NB4 (cell line): ENCODE results near the gene ZNF579.

Source experiments
- DNase-seq: peaks from one replicate; pipeline ENCODE4 v3.0.0; 2010; ENCODE audit warnings: low read depth
- H3K4me3 ChIP-seq: one replicate; pipeline ENCODE4 v1.5.1; 2011; ENCODE audit warnings: mild to moderate bottlenecking, low read depth, low read length, moderate library complexity
- CTCF ChIP-seq: IDR thresholded peaks from one replicate; pipeline ENCODE4 v1.5.1; 2012; ENCODE audit warnings: low read depth, low read length
- MAX ChIP-seq: IDR thresholded peaks from 2 replicates; pipeline ENCODE4 v1.6.1; 2011; ENCODE audit warnings: low read depth, low read length
- MYC ChIP-seq: IDR thresholded peaks from 2 replicates; pipeline ENCODE4 v1.6.1; 2011; ENCODE audit warnings: low read depth, low read length
- POLR2A ChIP-seq: IDR thresholded peaks from 2 replicates; pipeline ENCODE4 v1.6.1; 2011; ENCODE audit warnings: mild to moderate bottlenecking; ENCODE audit not compliant: insufficient read length; ENCODE audit errors: extremely low read depth

Gene ZNF579

GRCh38 chr19:55567708-55568328, 12.8 kb downstream of the ZNF579 start:
- TF ChIP-seq MYC: no peak
- TF ChIP-seq MAX: no peak
- TF ChIP-seq POLR2A: no peak
- no peak for TF ChIP-seq CTCF
- no peak for DNase-seq
- no peak overlapping the region for H3K4me3 ChIP-seq

GRCh38 chr19:55566823-55567222, 13.8 kb downstream of the ZNF579 start:
- TF ChIP-seq MAX (no peak), POLR2A (no peak), CTCF (no peak), MYC (no peak)
- H3K4me3 ChIP-seq: no peak overlapping the region
- no peak for DNase-seq

GRCh38 chr19:55563261-55563690, 17.4 kb downstream of the ZNF579 start:
- TF ChIP-seq CTCF (no peak), MYC (no peak), POLR2A (no peak), MAX (no peak)
- H3K4me3 ChIP-seq: no peak overlapping the region
- DNase-seq: no peak

GRCh38 chr19:55559684-55560083, 21.0 kb downstream of the ZNF579 start:
- DNase-seq: no peak
- TF ChIP-seq MAX (no peak), POLR2A (no peak), MYC (no peak), CTCF (no peak)
- no peak overlapping the region for H3K4me3 ChIP-seq

GRCh38 chr19:55554741-55555152, 25.9 kb downstream of the ZNF579 start:
- DNase-seq: no peak
- H3K4me3 ChIP-seq: no peak overlapping the region
- TF ChIP-seq POLR2A (no peak), CTCF (no peak), MAX (no peak), MYC (no peak)

GRCh38 chr19:55554302-55554701, 26.3 kb downstream of the ZNF579 start:
- no peak for TF ChIP-seq CTCF
- no peak overlapping the region for H3K4me3 ChIP-seq
- no peak for DNase-seq
